SU-DHL-6 (cell line): Measurements from ENCODE around the gene RASSF4.

ENCODE experiments used
- H2AFZ ChIP-seq: fragments of 200-600 bp; sonication (generic); 2 replicates; pipeline ENCODE4 v1.6.1; 2014; ENCODE audit warnings: low read depth, mild to moderate bottlenecking, moderate library complexity, mixed read lengths, antibody characterized with exemption, low read length; ENCODE audit not compliant: severe bottlenecking
- H3F3A ChIP-seq: fragments of 200-600 bp; shearing (Covaris generic); 2 replicates; pipeline ENCODE4 v1.6.0; 2016; ENCODE audit warnings: antibody characterized with exemption, mild to moderate bottlenecking; ENCODE audit not compliant: insufficient read depth
- H3K27ac ChIP-seq: fragments of 200-600 bp; sonication (generic); 2 replicates; pipeline ENCODE4 v1.5.1; 2016; ENCODE audit warnings: low read depth, mild to moderate bottlenecking, low read length, moderate library complexity, mixed read lengths
- H3K27me3 ChIP-seq: fragments of 200-600 bp; sonication (generic), shearing (Covaris generic); 2 replicates; pipeline ENCODE4 v1.6.0; 2014; ENCODE audit warnings: mild to moderate bottlenecking, low read length
- H3K36me3 ChIP-seq: fragments of 200-600 bp; sonication (generic); 2 replicates; pipeline ENCODE4 v1.6.1; 2014; ENCODE audit warnings: mild to moderate bottlenecking, low read length, mixed read lengths
- H3K4me2 ChIP-seq: fragments of 300-600, 200-600 bp; shearing (Covaris generic), sonication (generic); 2 replicates; pipeline ENCODE4 v1.6.0; 2014; ENCODE audit warnings: low read length, low read depth, mild to moderate bottlenecking; ENCODE audit not compliant: poor library complexity, severe bottlenecking
- H3K4me3 ChIP-seq: fragments of 200-600 bp; sonication (generic); 2 replicates; pipeline ENCODE4 v1.5.1; 2014; ENCODE audit warnings: antibody characterized with exemption, low read length, mild to moderate bottlenecking, mixed read lengths; ENCODE audit not compliant: insufficient read depth, poor library complexity, severe bottlenecking
- H3K79me2 ChIP-seq: fragments of 200-600 bp; sonication (generic); 2 replicates; pipeline ENCODE4 v1.6.1; 2014; ENCODE audit warnings: mild to moderate bottlenecking, low read length, moderate library complexity; ENCODE audit not compliant: insufficient read depth
- H3K9ac ChIP-seq: fragments of 200-600 bp; sonication (generic); 2 replicates; pipeline ENCODE4 v1.7.0; 2014; ENCODE audit warnings: mild to moderate bottlenecking, low read length
- H3K9me2 ChIP-seq: fragments of 200-600 bp; sonication (generic); replicated peaks from 2 replicates; pipeline ENCODE4 v1.6.1; 2014; ENCODE audit warnings: low read length; ENCODE audit not compliant: insufficient read depth
- H3K9me3 ChIP-seq: fragments of 200-600 bp; sonication (generic); 2 replicates; pipeline ENCODE4 v1.6.1; 2014; ENCODE audit warnings: low read length, mixed read lengths; ENCODE audit not compliant: insufficient read depth
- H4K20me1 ChIP-seq: fragments of 200-600 bp; sonication (generic); 2 replicates; pipeline ENCODE4 v1.6.1; 2014; ENCODE audit warnings: low read depth, mild to moderate bottlenecking, antibody characterized with exemption, low read length, moderate library complexity, mixed read lengths
- EZH2phosphoT487 ChIP-seq: fragments of 200-600 bp; sonication (generic), shearing (Covaris generic); conservative IDR thresholded peaks from 2 replicates; pipeline ENCODE4 v1.6.1; 2018; ENCODE audit warnings: mild to moderate bottlenecking, antibody characterized with exemption, low read length, moderate library complexity, mixed read lengths
- TF ChIP-seq, protein P1 (sequence below): fragments of 200-600 bp; sonication (generic); IDR thresholded peaks from one replicate; pipeline ENCODE4 v1.5.1; 2017; ENCODE audit warnings: antibody characterized with exemption, mild to moderate bottlenecking, low read length, moderate library complexity; ENCODE audit not compliant: insufficient read depth, poor library complexity, severe bottlenecking

The RASSF4 gene

GRCh38 chr10:44927352-44927751, 32.2 kb upstream of the RASSF4 start:
- H3K36me3 ChIP-seq: no peaks in the 10 kb centered on the region
- H3F3A ChIP-seq: no peaks in the 10 kb centered on the region
- no peaks in the 10 kb centered on the region for H4K20me1 ChIP-seq
- no peak overlapping the region for H3K27ac ChIP-seq
- no peaks in the 10 kb centered on the region for H3K27me3 ChIP-seq
- no peak overlapping the region for H3K4me2 ChIP-seq
- H3K79me2 ChIP-seq: no peaks in the 10 kb centered on the region
- H3K9me3 ChIP-seq: no peaks in the 10 kb centered on the region
- TF ChIP-seq EZH2phosphoT487: no peak
- TF ChIP-seq, protein P1, sequence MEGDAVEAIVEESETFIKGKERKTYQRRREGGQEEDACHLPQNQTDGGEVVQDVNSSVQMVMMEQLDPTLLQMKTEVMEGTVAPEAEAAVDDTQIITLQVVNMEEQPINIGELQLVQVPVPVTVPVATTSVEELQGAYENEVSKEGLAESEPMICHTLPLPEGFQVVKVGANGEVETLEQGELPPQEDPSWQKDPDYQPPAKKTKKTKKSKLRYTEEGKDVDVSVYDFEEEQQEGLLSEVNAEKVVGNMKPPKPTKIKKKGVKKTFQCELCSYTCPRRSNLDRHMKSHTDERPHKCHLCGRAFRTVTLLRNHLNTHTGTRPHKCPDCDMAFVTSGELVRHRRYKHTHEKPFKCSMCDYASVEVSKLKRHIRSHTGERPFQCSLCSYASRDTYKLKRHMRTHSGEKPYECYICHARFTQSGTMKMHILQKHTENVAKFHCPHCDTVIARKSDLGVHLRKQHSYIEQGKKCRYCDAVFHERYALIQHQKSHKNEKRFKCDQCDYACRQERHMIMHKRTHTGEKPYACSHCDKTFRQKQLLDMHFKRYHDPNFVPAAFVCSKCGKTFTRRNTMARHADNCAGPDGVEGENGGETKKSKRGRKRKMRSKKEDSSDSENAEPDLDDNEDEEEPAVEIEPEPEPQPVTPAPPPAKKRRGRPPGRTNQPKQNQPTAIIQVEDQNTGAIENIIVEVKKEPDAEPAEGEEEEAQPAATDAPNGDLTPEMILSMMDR: no peak
- no peaks in the 10 kb centered on the region for H3K9me2 ChIP-seq
- no peak overlapping the region for H3K4me3 ChIP-seq
- no peak overlapping the region for H3K9ac ChIP-seq
- no peak overlapping the region for H2AFZ ChIP-seq

DNA sequence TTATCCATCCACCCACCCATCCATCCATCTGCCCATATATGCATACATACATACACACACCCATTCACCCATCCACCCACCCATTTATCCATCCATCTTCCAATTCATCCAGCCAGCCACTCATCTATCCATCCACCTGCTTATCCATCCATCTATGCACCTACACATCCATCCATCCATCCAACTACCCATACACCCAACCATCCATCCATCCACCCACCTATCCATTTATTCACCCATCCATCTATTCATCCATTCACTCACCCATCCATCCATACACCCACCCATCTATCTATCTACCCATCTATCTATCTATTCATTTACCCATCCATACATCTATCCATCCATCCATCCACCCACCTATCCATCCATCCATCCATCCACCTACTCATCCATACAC, 31.1 kb upstream of the RASSF4 start:
- no peaks in the 10 kb centered on the region for H3K36me3 ChIP-seq
- no peaks in the 10 kb centered on the region for H3K27me3 ChIP-seq
- no peak overlapping the region for H3K9ac ChIP-seq
- no peaks in the 10 kb centered on the region for H3F3A ChIP-seq
- no peaks in the 10 kb centered on the region for H3K79me2 ChIP-seq
- H3K9me2 ChIP-seq: no peaks in the 10 kb centered on the region
- H3K9me3 ChIP-seq: no peaks in the 10 kb centered on the region
- no peak overlapping the region for H2AFZ ChIP-seq
- H4K20me1 ChIP-seq: no peaks in the 10 kb centered on the region
- no peak overlapping the region for H3K27ac ChIP-seq
- no peak overlapping the region for H3K4me2 ChIP-seq
- H3K4me3 ChIP-seq: no peak overlapping the region
- TF ChIP-seq, protein P1: no peak
- TF ChIP-seq EZH2phosphoT487: no peak

DNA sequence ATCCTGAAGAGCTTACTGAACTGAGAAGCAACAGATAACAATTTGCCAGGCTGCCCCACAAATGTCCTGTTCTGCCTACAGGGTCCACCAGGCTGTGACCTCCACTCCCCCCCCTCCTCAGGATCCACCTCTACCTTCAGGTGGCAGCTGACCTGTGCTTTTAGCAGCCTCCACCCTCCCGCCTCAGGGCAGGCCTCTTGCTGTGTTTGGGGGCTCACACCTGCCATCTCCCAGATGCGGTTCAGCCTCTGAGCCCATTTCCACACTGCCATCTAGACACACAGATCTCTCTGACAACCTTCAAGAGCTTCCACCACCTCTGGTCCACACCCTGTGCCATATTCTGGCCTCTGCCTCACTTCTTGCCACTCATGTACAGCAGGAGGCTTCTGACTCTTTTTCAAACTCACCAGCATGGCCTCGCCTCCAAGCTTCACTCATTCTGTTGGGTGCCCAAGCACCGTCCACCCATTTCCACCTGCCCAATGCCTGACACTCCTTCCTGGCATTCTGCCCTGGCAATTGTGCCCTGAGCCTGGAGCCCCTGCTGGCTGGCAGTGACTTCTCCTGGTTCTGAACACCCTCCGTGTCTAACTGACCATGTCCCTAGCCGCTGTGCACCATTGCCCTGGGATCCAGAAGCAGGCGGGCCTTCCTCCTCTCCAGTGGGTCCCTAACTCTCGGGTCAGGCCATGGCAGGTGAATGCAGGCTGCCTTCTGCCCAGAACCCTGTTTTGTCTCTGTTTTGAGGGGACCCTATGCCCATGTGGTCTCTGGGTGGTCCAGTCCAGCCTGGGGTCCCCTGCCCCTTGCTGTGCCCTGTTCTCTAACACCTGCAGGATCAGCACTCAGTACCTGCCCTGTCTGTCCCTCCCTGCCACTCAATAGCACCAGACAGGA, 30.0 kb upstream of the RASSF4 start:
- Histone ChIP-seq H3K27ac (no peak overlapping the region), H3K4me2 (no peak overlapping the region), H3K9ac (no peak overlapping the region), H3K27me3 (no peaks in the 10 kb centered on the region), H3K9me2 (no peaks in the 10 kb centered on the region), H3F3A (no peaks in the 10 kb centered on the region), H4K20me1 (no peaks in the 10 kb centered on the region), H2AFZ (no peak overlapping the region), H3K36me3 (no peaks in the 10 kb centered on the region), H3K9me3 (no peaks in the 10 kb centered on the region), H3K79me2 (no peaks in the 10 kb centered on the region), H3K4me3 (no peak overlapping the region)
- no peak for TF ChIP-seq EZH2phosphoT487
- TF ChIP-seq, protein P1: no peak
